H1 (cell line): ENCODE results near the gene ALKBH3. TPM values are rescaled to one million over a fixed set of nuclear protein-coding genes. Genes with fewer than 3 reads are reported as not detected.

Source experiments
- CTCF ChIA-PET: fragments of 300-600 bp; sonication (Branson Sonifier 250); formaldehyde crosslinking; loops from one replicate; lab custom pipeline; 2021; ENCODE audit not compliant: partially characterized antibody; lab: Charles Lee
- POLR2A ChIA-PET: fragments of 300-600 bp; sonication (Branson Sonifier 250); formaldehyde crosslinking; loops from one replicate; lab custom pipeline; 2021; ENCODE audit warnings: inconsistent platforms; ENCODE audit not compliant: partially characterized antibody; lab: Charles Lee
- DNase-seq, 2 experiments: peaks; one replicate each; pipeline versions ENCODE4 v3.0.0 to v3.0.0-alpha.2; 2010 to 2022; ENCODE audit warnings: low spot score in 2 of 2, low read depth in 1 of 2, mixed read lengths in 1 of 2
- FAIRE-seq: peaks from 2 replicates; lab custom pipeline; 2011; peaks lifted over from hg19 to GRCh38; lab: Jason Lieb, UNC
- H2AFZ ChIP-seq: 2 replicates; pipeline ENCODE4 v1.8.1; 2012; ENCODE audit warnings: low read length, inconsistent platforms
- H2AK5ac ChIP-seq: 2 replicates; pipeline ENCODE4 v1.6.1; 2013; ENCODE audit warnings: low read depth, low read length
- H2BK120ac ChIP-seq: replicated peaks from 2 replicates; pipeline ENCODE3; 2013; ENCODE audit warnings: low read depth, low read length, inconsistent platforms
- H2BK12ac ChIP-seq: 2 replicates; pipeline ENCODE4 v1.6.1; 2013; ENCODE audit warnings: low read depth, low read length
- H2BK15ac ChIP-seq: 2 replicates; pipeline ENCODE4 v1.6.1; 2013; ENCODE audit warnings: low read length
- H2BK20ac ChIP-seq: 2 replicates; pipeline ENCODE4 v1.6.1; 2013; ENCODE audit warnings: low read length
- H2BK5ac ChIP-seq: 2 replicates; pipeline ENCODE4 v1.6.1; 2013; ENCODE audit warnings: low read depth, low read length
- H3K14ac ChIP-seq: 2 replicates; pipeline ENCODE4 v1.6.1; 2013; ENCODE audit warnings: inconsistent platforms; ENCODE audit not compliant: insufficient read length
- H3K18ac ChIP-seq: 2 replicates; pipeline ENCODE4 v1.6.1; 2013; ENCODE audit warnings: low read length; ENCODE audit errors: extremely low read depth
- H3K23ac ChIP-seq: 2 replicates; pipeline ENCODE4 v1.6.1; 2013; ENCODE audit warnings: inconsistent platforms; ENCODE audit not compliant: insufficient read length
- H3K23me2 ChIP-seq: 2 replicates; pipeline ENCODE4 v1.6.1; 2013; ENCODE audit warnings: low read depth, low read length
- H3K27ac ChIP-seq: 2 replicates; pipeline ENCODE4 v1.6.1; 2011; ENCODE audit warnings: low read depth, low read length, inconsistent platforms
- H3K27me3 ChIP-seq, 4 experiments: replicated peaks in 1 of 4; 1 replicate in 1 of 4; 2 replicates in 3 of 4; pipeline versions ENCODE4 v1.6.1 to v1.8.1; 2011 to 2013; ENCODE audit warnings: low read length in 3 of 4, mild to moderate bottlenecking in 3 of 4, inconsistent platforms in 2 of 4, mixed read lengths in 2 of 4, moderate library complexity in 1 of 4; ENCODE audit not compliant: control insufficient read depth in 3 of 4, insufficient read depth in 3 of 4; ENCODE audit errors: extremely low read depth in 1 of 4
- H3K36me3 ChIP-seq, 4 experiments: 2 replicates each; pipeline versions ENCODE4 v1.6.1 to v1.8.1; 2011 to 2013; ENCODE audit warnings: mild to moderate bottlenecking in 4 of 4, low read length in 3 of 4, moderate library complexity in 2 of 4, control low read depth in 1 of 4, inconsistent platforms in 1 of 4; ENCODE audit not compliant: insufficient read depth in 4 of 4, control insufficient read depth in 2 of 4
- H3K4ac ChIP-seq: replicated peaks from 2 replicates; pipeline ENCODE3; 2013; ENCODE audit warnings: low read length, low read depth, mixed read lengths, inconsistent platforms; ENCODE audit not compliant: insufficient read length
- H3K4me1 ChIP-seq, 4 experiments: replicated peaks in 1 of 4; 1 replicate in 1 of 4; 2 replicates in 3 of 4; pipeline versions ENCODE4 v1.6.1 to v1.8.1; 2011 to 2013; ENCODE audit warnings: low read length in 3 of 4, inconsistent platforms in 2 of 4, mixed read lengths in 1 of 4; ENCODE audit not compliant: insufficient read depth in 4 of 4, control insufficient read depth in 3 of 4
- H3K4me2 ChIP-seq, 2 experiments: 2 replicates each; pipeline versions ENCODE4 v1.6.1 to v1.8.1; 2011 to 2013; ENCODE audit warnings: low read depth in 2 of 2, low read length in 2 of 2, control low read depth in 1 of 2, inconsistent platforms in 1 of 2, mild to moderate bottlenecking in 1 of 2; ENCODE audit not compliant: insufficient read depth in 1 of 2
- H3K4me3 ChIP-seq, 4 experiments: fragments of 200-600, 300-600 bp in 1 of 4; sonication (generic), shearing (Covaris generic), sonication (Bioruptor Twin) in 1 of 4; 2 replicates each; pipeline versions ENCODE4 v1.5.1 to v1.8.1; 2011 to 2016; ENCODE audit warnings: low read length in 4 of 4, low read depth in 3 of 4, control low read depth in 2 of 4, inconsistent platforms in 2 of 4, mild to moderate bottlenecking in 2 of 4, mixed read lengths in 1 of 4, moderate library complexity in 1 of 4; ENCODE audit not compliant: insufficient read depth in 2 of 4; ENCODE audit errors: extremely low read depth in 1 of 4
- H3K56ac ChIP-seq: replicated peaks from 2 replicates; pipeline ENCODE3; 2013; ENCODE audit warnings: low read depth, mild to moderate bottlenecking, mixed read lengths, low read length, inconsistent platforms; ENCODE audit not compliant: insufficient read length
- H3K79me1 ChIP-seq: 2 replicates; pipeline ENCODE4 v1.6.1; 2013; ENCODE audit warnings: low read depth, low read length, control low read depth
- H3K79me2 ChIP-seq, 2 experiments: 2 replicates each; pipeline versions ENCODE4 v1.6.1 to v1.8.1; 2012 to 2013; ENCODE audit warnings: low read length in 2 of 2, mild to moderate bottlenecking in 2 of 2, inconsistent platforms in 1 of 2; ENCODE audit not compliant: insufficient read depth in 2 of 2, control insufficient read depth in 1 of 2
- H3K9ac ChIP-seq, 4 experiments: replicated peaks in 1 of 4; 1 replicate in 1 of 4; 2 replicates in 3 of 4; pipeline versions ENCODE4 v1.6.1 to v1.8.1; 2011 to 2013; ENCODE audit warnings: low read depth in 3 of 4, low read length in 3 of 4, control low read depth in 2 of 4, mild to moderate bottlenecking in 2 of 4, moderate library complexity in 2 of 4, inconsistent platforms in 1 of 4; ENCODE audit errors: extremely low read depth in 1 of 4
- H3K9me3 ChIP-seq, 2 experiments: 2 replicates each; pipeline versions ENCODE4 v1.6.1 to v1.8.1; 2012 to 2013; ENCODE audit warnings: mild to moderate bottlenecking in 2 of 2, moderate library complexity in 2 of 2, control low read depth in 1 of 2, inconsistent platforms in 1 of 2, low read depth in 1 of 2, low read length in 1 of 2, mixed read lengths in 1 of 2; ENCODE audit not compliant: insufficient read depth in 2 of 2
- H4K20me1 ChIP-seq, 2 experiments: replicated peaks in 1 of 2; 2 replicates each; pipeline versions ENCODE3 to v1.8.1; 2011 to 2013; ENCODE audit warnings: inconsistent platforms in 2 of 2, low read length in 2 of 2, mild to moderate bottlenecking in 1 of 2; ENCODE audit not compliant: insufficient read depth in 2 of 2, control insufficient read depth in 1 of 2
- H4K5ac ChIP-seq: 2 replicates; pipeline ENCODE4 v1.6.1; 2013; ENCODE audit warnings: low read length, low read depth, mixed read lengths, inconsistent platforms; ENCODE audit not compliant: insufficient read length
- H4K8ac ChIP-seq: 2 replicates; pipeline ENCODE4 v1.8.0; 2013; ENCODE audit warnings: mild to moderate bottlenecking, moderate library complexity, low read length, inconsistent platforms; ENCODE audit not compliant: insufficient read depth; ENCODE audit errors: extremely low read depth
- H4K91ac ChIP-seq: replicated peaks from 2 replicates; pipeline ENCODE3; 2013; ENCODE audit warnings: low read length, mixed read lengths, inconsistent platforms; ENCODE audit not compliant: insufficient read length
- ASH2L ChIP-seq: fragments of 200-600, 300-600 bp; sonication (generic); IDR thresholded peaks from one replicate; pipeline ENCODE4 v1.7.1; 2017; ENCODE audit warnings: low read length
- BACH1 ChIP-seq: IDR thresholded peaks from 2 replicates; pipeline ENCODE4 v1.6.1; 2012; ENCODE audit warnings: low read length, improper control_type of control experiment
- BRCA1 ChIP-seq: IDR thresholded peaks from 2 replicates; pipeline ENCODE4 v1.6.1; 2012; ENCODE audit warnings: low read depth, low read length, improper control_type of control experiment
- EP300 ChIP-seq, 2 experiments: IDR thresholded peaks; 1 replicate in 1 of 2; 2 replicates in 1 of 2; pipeline ENCODE4 v1.6.1; 2011 to 2012; ENCODE audit warnings: low read depth in 2 of 2, low read length in 2 of 2, mild to moderate bottlenecking in 2 of 2, borderline replicate concordance in 1 of 2, inconsistent platforms in 1 of 2, moderate library complexity in 1 of 2
- GTF2F1 ChIP-seq: IDR thresholded peaks from 2 replicates; pipeline ENCODE4 v1.6.1; 2012; ENCODE audit warnings: low read depth, low read length, improper control_type of control experiment, borderline replicate concordance
- JUN ChIP-seq: IDR thresholded peaks from 2 replicates; pipeline ENCODE4 v1.6.1; 2011; ENCODE audit warnings: low read depth, mild to moderate bottlenecking, improper control_type of control experiment, low read length
- KDM5A ChIP-seq: fragments of 200-600 bp; IDR thresholded peaks from 2 replicates; pipeline ENCODE4 v1.7.1; 2012; ENCODE audit warnings: mild to moderate bottlenecking, low read length, inconsistent platforms, mixed read lengths
- NANOG ChIP-seq: IDR thresholded peaks from 2 replicates; pipeline ENCODE4 v1.6.1; 2011; ENCODE audit warnings: low read length, low read depth, mild to moderate bottlenecking, inconsistent platforms; ENCODE audit not compliant: insufficient read depth, poor library complexity, severe bottlenecking
- NRF1 ChIP-seq: IDR thresholded peaks from 2 replicates; pipeline ENCODE4 v1.6.1; 2011; ENCODE audit warnings: mild to moderate bottlenecking, low read depth, low read length, improper control_type of control experiment
- POLR2AphosphoS5 ChIP-seq: IDR thresholded peaks from 2 replicates; pipeline ENCODE4 v1.6.1; 2011; ENCODE audit warnings: low read depth, low read length
- RFX5 ChIP-seq: IDR thresholded peaks from 2 replicates; pipeline ENCODE4 v1.6.1; 2011; ENCODE audit warnings: low read depth, low read length, improper control_type of control experiment, borderline replicate concordance
- RNF2 ChIP-seq: fragments of 200-900, 300-1000 bp; sonication (generic); IDR thresholded peaks from 2 replicates; pipeline ENCODE4 v1.7.1; 2016; ENCODE audit warnings: borderline replicate concordance, low read depth, mild to moderate bottlenecking, antibody characterized with exemption, low read length; ENCODE audit not compliant: poor library complexity, severe bottlenecking; ENCODE audit errors: missing control alignments
- RXRA ChIP-seq: IDR thresholded peaks from 2 replicates; pipeline ENCODE4 v1.6.1; 2011; ENCODE audit warnings: low read depth, mild to moderate bottlenecking, low read length, moderate library complexity; ENCODE audit not compliant: insufficient read depth
- SIN3A ChIP-seq, 2 experiments: IDR thresholded peaks in 1 of 2; conservative IDR thresholded peaks in 1 of 2; 2 replicates each; pipeline ENCODE4 v1.6.1; 2011 to 2012; ENCODE audit warnings: low read length in 2 of 2, improper control_type of control experiment in 1 of 2, low read depth in 1 of 2, mild to moderate bottlenecking in 1 of 2
- YY1 ChIP-seq: IDR thresholded peaks from 2 replicates; pipeline ENCODE4 v1.6.1; 2011; ENCODE audit warnings: low read depth, mild to moderate bottlenecking, low read length
- WGBS, 2 experiments: shearing (Covaris generic) in 1 of 2; methylation state at CpG; one replicate each; pipeline versions ENCODE4 v1.1.6 to v1.1.7; 2013 to 2015; ENCODE audit warnings: low lambda C conversion rate in 2 of 2, mixed read lengths in 2 of 2, inconsistent platforms in 1 of 2, low coverage in 1 of 2, missing lambda C conversion rate in 1 of 2; ENCODE audit not compliant: insufficient replicate concordance in 2 of 2, insufficient coverage in 1 of 2, insufficient read length in 1 of 2; ENCODE audit errors: extremely low coverage in 1 of 2, missing lambda C conversion rate in 1 of 2; 5-methylcytosine and 5-hydroxymethylcytosine counted together
- polyA plus RNA-seq, 7 experiments: library from polyadenylated mRNA; depleted of rRNA in 3 of 7; stranded (reverse) in 5 of 7; unstranded in 2 of 7; fragments of >200 nt in 5 of 7; fragments of 200-250 nt in 2 of 7; gene quantifications; 1 replicate in 5 of 7; 2 replicates in 1 of 7; 4 replicates in 1 of 7; pipeline versions ENCODE4 v1.2.1 to v1.2.3, GENCODE V29; 2011 to 2013; ENCODE audit warnings: missing spikeins in 2 of 7, mixed read lengths in 2 of 7
- total RNA-seq: library from RNA; stranded (reverse); fragmentation: NEBNext Ultra II Directional; extraction: Animal tissue kit (Norgen Biotek cat#: 25700); gene quantifications from 2 replicates; pipeline ENCODE4 v1.2.1, GENCODE V29; 2021

Gene ALKBH3
- total and polyA plus RNA-seq, 2 of the 8 experiments (the other 6 are each of a cell fraction or from before 2014, with no cell fraction given): 10.5 to 11.4 TPM

- Histone ChIP-seq H4K5ac (no peak overlapping the region), H3K14ac (no peak overlapping the region), H3K56ac (no peak overlapping the region), H2BK15ac (no peak overlapping the region), H4K8ac (no peak overlapping the region), H3K23me2 (no peaks in the 10 kb centered on the region), H3K9me3 (no peaks in the 10 kb centered on the region), H4K91ac (no peak overlapping the region), H3K4me2 (no peak overlapping the region), H2BK120ac (no peak overlapping the region), H2AK5ac (no peak overlapping the region), H3K27ac (no peak overlapping the region), H3K4me3 (no peak overlapping the region), H2BK5ac (no peak overlapping the region), H3K4me1 (no peaks in the 10 kb centered on the region), H3K79me1 (no peaks in the 10 kb centered on the region), H3K4ac (no peak overlapping the region), H3K23ac (no peak overlapping the region), H3K9ac (no peak overlapping the region; a peak in 1 of 7 replicates), H4K20me1 (no peaks in the 10 kb centered on the region), H3K18ac (no peak overlapping the region), H2BK12ac (no peak overlapping the region), H3K36me3 (no peaks in the 10 kb centered on the region), H2AFZ (no peak overlapping the region), H3K79me2 (no peaks in the 10 kb centered on the region), H3K27me3 (peaks cover 0 to 2% (median under 1%) of the 10 kb centered on the region in 4 experiments; a peak in 1 of 7 replicates), H2BK20ac (no peak overlapping the region)
- FAIRE-seq (no peak), DNase-seq (no peak)
- ChIA-PET POLR2A (no interaction called here), CTCF (no interaction called here)
- WGBS, 2 experiments: 91% methylated on average over 2 of the region's 2 CpGs; no CpG with 5 or more reads in 1 of the 2 experiments
- no peak for TF ChIP-seq KDM5A
- TF ChIP-seq SIN3A (conservative IDR thresholded peaks at IDR 0.05 in 1 of 2, IDR thresholded peaks at IDR 0.05 in 1 of 2; ENCODE audit: low read depth in 1 of 2, low read length in 2 of 2): no peak
- no peak for TF ChIP-seq RFX5
- no peak for TF ChIP-seq BACH1
- no peak for TF ChIP-seq NANOG
- no peak for TF ChIP-seq EP300 (IDR thresholded peaks at IDR 0.05; ENCODE audit: borderline replicate concordance in 1 of 2, low read depth in 2 of 2, low read length in 2 of 2)
- no peak for TF ChIP-seq RXRA
- TF ChIP-seq ASH2L: no peak
- TF ChIP-seq NRF1: no peak
- no peak for TF ChIP-seq GTF2F1
- TF ChIP-seq RNF2: no peak
- TF ChIP-seq POLR2AphosphoS5: no peak
- TF ChIP-seq JUN: no peak
- no peak for TF ChIP-seq BRCA1
- TF ChIP-seq YY1: no peak
Measured at GRCh38 chr11:43866520-43866919, 14.1 kb upstream of the ALKBH3 start.
